Panc1 (cell line): Measurements from ENCODE around the gene OSTF1. TPM values are rescaled to one million over a fixed set of nuclear protein-coding genes. Genes with fewer than 3 reads are reported as not detected.

Experiments
- ATAC-seq: fragments of 200-7000 bp; cut with Tn5 transposase; 2 replicates; pipeline ENCODE4 v1.9.1; 2020; ENCODE audit warnings: mild to moderate bottlenecking, moderate library complexity
- BruUV-seq: library from RNA; stranded (reverse); fragments of 400-500 nt; replicated peaks from 2 replicates; lab custom pipeline; 2021; lab: Mats Ljungman, UMichigan
- CTCF ChIA-PET: fragments of 300-600 bp; sonication (Branson Sonifier 250); formaldehyde crosslinking; loops from one replicate; lab custom pipeline; 2022; ENCODE audit warnings: antibody characterized with exemption; lab: Charles Lee
- POLR2A ChIA-PET: fragments of 300-600 bp; sonication (Branson Sonifier 250); formaldehyde crosslinking; loops from one replicate; lab custom pipeline; 2022; ENCODE audit warnings: antibody characterized with exemption; lab: Charles Lee
- DNase-seq: peaks from one replicate; pipeline ENCODE4 v3.0.0-alpha.2; 2010; ENCODE audit warnings: low read depth, low spot score
- H3K27ac ChIP-seq: 2 replicates; pipeline ENCODE4 v1.5.1; 2011; ENCODE audit warnings: mild to moderate bottlenecking, low read length, inconsistent platforms
- H3K27me3 ChIP-seq: fragments of 200-500 bp; sonication (Bioruptor generic); 2 replicates; pipeline ENCODE4 v1.6.0; 2014; ENCODE audit warnings: low read length, inconsistent platforms; ENCODE audit not compliant: control insufficient read depth, insufficient read depth
- H3K36me3 ChIP-seq: fragments of 200-500 bp; sonication (Bioruptor generic); 2 replicates; pipeline ENCODE4 v1.5.1; 2014; ENCODE audit warnings: inconsistent platforms, mild to moderate bottlenecking, low read length, moderate library complexity; ENCODE audit not compliant: control insufficient read depth, insufficient read depth
- H3K4me1 ChIP-seq: 2 replicates; pipeline ENCODE4 v1.5.1; 2011; ENCODE audit warnings: inconsistent platforms, mild to moderate bottlenecking, low read length, moderate library complexity; ENCODE audit not compliant: control insufficient read depth, insufficient read depth
- H3K4me3 ChIP-seq, 2 experiments: 2 replicates each; pipeline ENCODE4 v1.5.1; 2011 to 2012; ENCODE audit warnings: low read depth in 2 of 2, low read length in 2 of 2, mild to moderate bottlenecking in 2 of 2, inconsistent platforms in 1 of 2, moderate library complexity in 1 of 2
- H3K9me3 ChIP-seq: fragments of 200-500 bp; sonication (Bioruptor generic); 2 replicates; pipeline ENCODE4 v1.5.1; 2014; ENCODE audit warnings: low read depth, mild to moderate bottlenecking, inconsistent platforms, low read length, moderate library complexity; ENCODE audit not compliant: control insufficient read depth, insufficient read depth
- POLR2AphosphoS5 ChIP-seq: IDR thresholded peaks from 2 replicates; pipeline ENCODE4 v1.6.1; 2012; ENCODE audit warnings: mild to moderate bottlenecking, low read depth, low read length, moderate library complexity
- REST ChIP-seq, 2 experiments: IDR thresholded peaks; 2 replicates each; pipeline ENCODE4 v1.6.1; 2011 to 2012; ENCODE audit warnings: low read depth in 2 of 2, control low read depth in 1 of 2, low read length in 1 of 2, mild to moderate bottlenecking in 1 of 2, moderate library complexity in 1 of 2; ENCODE audit not compliant: insufficient read depth in 1 of 2
- SIN3A ChIP-seq: IDR thresholded peaks from 2 replicates; pipeline ENCODE4 v1.6.1; 2012; ENCODE audit warnings: low read depth, mild to moderate bottlenecking, low read length, moderate library complexity, borderline replicate concordance; ENCODE audit not compliant: insufficient read depth
- TCF7L2 ChIP-seq: IDR thresholded peaks from 2 replicates; pipeline ENCODE4 v1.6.1; 2011; ENCODE audit warnings: mild to moderate bottlenecking, low read depth, low read length, inconsistent platforms
- in situ Hi-C: cut with HindIII; loops from 2 replicates; pipeline ENCODE4 v1.10.0; 2016; ENCODE audit warnings: low sequenced_read_pairs, low pct_unique_long_range_greater_than_20kb
- intact Hi-C: fragments of 100-400 bp; cut with micrococcal nuclease; formaldehyde crosslinking; loops from one replicate; pipeline ENCODE4 v1.10.0; 2022; ENCODE audit not compliant: unreplicated experiment
- total RNA-seq: library from RNA; stranded (reverse); gene quantifications from one replicate; pipeline ENCODE4 v1.2.1, GENCODE V29; 2021; ENCODE audit not compliant: unreplicated experiment
- TF ChIP-seq, protein P1 (sequence below): fragments of 450-650 bp; IDR thresholded peaks from 2 replicates; pipeline ENCODE4 v1.5.1; 2017; ENCODE audit warnings: mild to moderate bottlenecking

Gene OSTF1
- total RNA-seq, 1 experiment from 2014 or later = 24.6 TPM

GRCh38 chr9:75112789-75113188 lies 24.5 kb downstream of the OSTF1 start:
- Histone ChIP-seq H3K27me3 (no peaks in the 10 kb centered on the region), H3K4me3 (no peak overlapping the region), H3K9me3 (no peaks in the 10 kb centered on the region), H3K27ac (no peak overlapping the region), H3K4me1 (no peaks in the 10 kb centered on the region), H3K36me3 (no peaks in the 10 kb centered on the region)
- intact Hi-C loops = no loop called here
- in situ Hi-C loops = no loop called here
- no peak for TF ChIP-seq SIN3A
- TF ChIP-seq, protein P1, sequence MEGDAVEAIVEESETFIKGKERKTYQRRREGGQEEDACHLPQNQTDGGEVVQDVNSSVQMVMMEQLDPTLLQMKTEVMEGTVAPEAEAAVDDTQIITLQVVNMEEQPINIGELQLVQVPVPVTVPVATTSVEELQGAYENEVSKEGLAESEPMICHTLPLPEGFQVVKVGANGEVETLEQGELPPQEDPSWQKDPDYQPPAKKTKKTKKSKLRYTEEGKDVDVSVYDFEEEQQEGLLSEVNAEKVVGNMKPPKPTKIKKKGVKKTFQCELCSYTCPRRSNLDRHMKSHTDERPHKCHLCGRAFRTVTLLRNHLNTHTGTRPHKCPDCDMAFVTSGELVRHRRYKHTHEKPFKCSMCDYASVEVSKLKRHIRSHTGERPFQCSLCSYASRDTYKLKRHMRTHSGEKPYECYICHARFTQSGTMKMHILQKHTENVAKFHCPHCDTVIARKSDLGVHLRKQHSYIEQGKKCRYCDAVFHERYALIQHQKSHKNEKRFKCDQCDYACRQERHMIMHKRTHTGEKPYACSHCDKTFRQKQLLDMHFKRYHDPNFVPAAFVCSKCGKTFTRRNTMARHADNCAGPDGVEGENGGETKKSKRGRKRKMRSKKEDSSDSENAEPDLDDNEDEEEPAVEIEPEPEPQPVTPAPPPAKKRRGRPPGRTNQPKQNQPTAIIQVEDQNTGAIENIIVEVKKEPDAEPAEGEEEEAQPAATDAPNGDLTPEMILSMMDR = no peak
- no peak for TF ChIP-seq REST (IDR thresholded peaks at IDR 0.05; ENCODE audit: insufficient read depth in 1 of 2, low read depth in 2 of 2, low read length in 1 of 2)
- no peak for TF ChIP-seq POLR2AphosphoS5
- no peak for TF ChIP-seq TCF7L2
- DNase-seq = no peak
- POLR2A ChIA-PET = no interaction called here
- no peak for ATAC-seq
- CTCF ChIA-PET = no interaction called here
- no TSS peak for BruUV-seq

GRCh38 chr9:75116306-75116705 lies 28.0 kb downstream of the OSTF1 start:
- Histone ChIP-seq H3K9me3 (no peaks in the 10 kb centered on the region), H3K4me1 (no peaks in the 10 kb centered on the region), H3K27ac (no peak overlapping the region), H3K4me3 (no peak overlapping the region), H3K36me3 (no peaks in the 10 kb centered on the region), H3K27me3 (no peaks in the 10 kb centered on the region)
- no TSS peak for BruUV-seq
- ATAC-seq (no peak), DNase-seq (no peak)
- CTCF ChIA-PET = no interaction called here
- POLR2A ChIA-PET = no interaction called here
- in situ Hi-C loops = no loop called here
- intact Hi-C loops = no loop called here
- TF ChIP-seq TCF7L2 (no peak), REST (IDR thresholded peaks at IDR 0.05; ENCODE audit: insufficient read depth in 1 of 2, low read depth in 2 of 2, low read length in 1 of 2) (no peak), SIN3A (no peak), POLR2AphosphoS5 (no peak)
- TF ChIP-seq, protein P1 = no peak
